Epithelial cell of esophagus (primary cell): ENCODE results near the gene PIP5K1C.

ENCODE experiments used
- DNase-seq: peaks from one replicate; pipeline ENCODE4 v3.0.0; 2010; ENCODE audit warnings: low read depth
- H3K4me3 ChIP-seq: 2 replicates; pipeline ENCODE4 v1.5.1; 2011; ENCODE audit warnings: mild to moderate bottlenecking, low read length, control low read depth
- TF ChIP-seq, protein P1 (sequence below): IDR thresholded peaks from 2 replicates; pipeline ENCODE4 v1.5.1; 2011; ENCODE audit warnings: low read depth, mild to moderate bottlenecking, low read length, control low read depth, inconsistent platforms; ENCODE audit not compliant: insufficient read depth; ENCODE audit errors: missing control alignments

PIP5K1C gene

DNA sequence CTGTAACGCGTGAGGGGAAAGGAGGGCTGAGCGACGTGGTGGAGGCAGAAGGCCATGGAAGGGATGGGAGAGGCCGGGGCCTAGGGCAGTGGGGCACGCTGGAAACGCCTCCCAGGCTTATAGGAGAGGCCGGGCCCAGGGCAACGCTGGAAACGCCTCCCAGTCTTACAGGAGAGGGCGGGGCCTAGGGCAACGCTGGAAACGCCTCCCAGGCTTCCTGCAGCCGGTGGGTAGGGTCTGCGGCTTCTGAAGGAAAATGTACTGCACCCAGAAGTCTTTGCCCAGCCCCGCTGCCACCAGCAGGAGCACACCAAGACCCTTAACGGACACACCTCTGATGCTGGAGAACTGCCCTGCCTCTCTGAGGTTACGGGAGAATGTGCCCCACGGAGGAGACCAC is 82.8 kb downstream of the PIP5K1C start:
- DNase-seq: no peak
- H3K4me3 ChIP-seq: no peak overlapping the region
- TF ChIP-seq, protein P1, sequence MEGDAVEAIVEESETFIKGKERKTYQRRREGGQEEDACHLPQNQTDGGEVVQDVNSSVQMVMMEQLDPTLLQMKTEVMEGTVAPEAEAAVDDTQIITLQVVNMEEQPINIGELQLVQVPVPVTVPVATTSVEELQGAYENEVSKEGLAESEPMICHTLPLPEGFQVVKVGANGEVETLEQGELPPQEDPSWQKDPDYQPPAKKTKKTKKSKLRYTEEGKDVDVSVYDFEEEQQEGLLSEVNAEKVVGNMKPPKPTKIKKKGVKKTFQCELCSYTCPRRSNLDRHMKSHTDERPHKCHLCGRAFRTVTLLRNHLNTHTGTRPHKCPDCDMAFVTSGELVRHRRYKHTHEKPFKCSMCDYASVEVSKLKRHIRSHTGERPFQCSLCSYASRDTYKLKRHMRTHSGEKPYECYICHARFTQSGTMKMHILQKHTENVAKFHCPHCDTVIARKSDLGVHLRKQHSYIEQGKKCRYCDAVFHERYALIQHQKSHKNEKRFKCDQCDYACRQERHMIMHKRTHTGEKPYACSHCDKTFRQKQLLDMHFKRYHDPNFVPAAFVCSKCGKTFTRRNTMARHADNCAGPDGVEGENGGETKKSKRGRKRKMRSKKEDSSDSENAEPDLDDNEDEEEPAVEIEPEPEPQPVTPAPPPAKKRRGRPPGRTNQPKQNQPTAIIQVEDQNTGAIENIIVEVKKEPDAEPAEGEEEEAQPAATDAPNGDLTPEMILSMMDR: no peak

DNA sequence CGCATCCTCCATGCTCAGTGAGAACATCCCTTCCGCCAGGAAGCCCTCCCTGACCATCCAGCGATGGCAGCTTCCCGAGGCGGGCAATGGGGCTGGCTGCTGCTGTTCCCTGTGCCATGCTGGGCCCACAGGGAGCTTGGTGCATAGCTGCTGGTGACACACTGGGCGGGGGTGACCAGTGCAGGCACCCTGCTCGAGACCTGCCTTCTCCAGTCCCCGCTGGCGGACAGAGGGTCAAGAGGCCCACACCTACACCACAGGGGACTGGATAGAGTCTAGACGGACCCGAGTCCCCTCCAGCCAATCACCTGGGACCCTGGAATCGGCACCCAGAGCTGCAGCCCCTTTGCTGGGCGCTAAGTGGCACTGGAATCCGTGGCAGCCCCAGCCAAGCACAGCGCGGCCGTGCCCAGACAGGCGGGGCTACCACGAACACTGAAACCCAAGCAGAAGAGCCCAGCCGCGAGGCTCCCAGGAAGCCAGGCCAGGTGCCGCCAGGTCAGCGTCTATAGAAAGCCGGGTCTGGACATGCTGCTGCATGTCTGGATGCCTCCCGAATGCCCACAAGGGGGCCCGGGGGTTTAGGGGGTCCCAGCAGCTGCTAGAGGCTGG is 84.6 kb downstream of the PIP5K1C start:
- TF ChIP-seq, protein P1: no peak
- no peak overlapping the region for H3K4me3 ChIP-seq
- no peak for DNase-seq

DNA sequence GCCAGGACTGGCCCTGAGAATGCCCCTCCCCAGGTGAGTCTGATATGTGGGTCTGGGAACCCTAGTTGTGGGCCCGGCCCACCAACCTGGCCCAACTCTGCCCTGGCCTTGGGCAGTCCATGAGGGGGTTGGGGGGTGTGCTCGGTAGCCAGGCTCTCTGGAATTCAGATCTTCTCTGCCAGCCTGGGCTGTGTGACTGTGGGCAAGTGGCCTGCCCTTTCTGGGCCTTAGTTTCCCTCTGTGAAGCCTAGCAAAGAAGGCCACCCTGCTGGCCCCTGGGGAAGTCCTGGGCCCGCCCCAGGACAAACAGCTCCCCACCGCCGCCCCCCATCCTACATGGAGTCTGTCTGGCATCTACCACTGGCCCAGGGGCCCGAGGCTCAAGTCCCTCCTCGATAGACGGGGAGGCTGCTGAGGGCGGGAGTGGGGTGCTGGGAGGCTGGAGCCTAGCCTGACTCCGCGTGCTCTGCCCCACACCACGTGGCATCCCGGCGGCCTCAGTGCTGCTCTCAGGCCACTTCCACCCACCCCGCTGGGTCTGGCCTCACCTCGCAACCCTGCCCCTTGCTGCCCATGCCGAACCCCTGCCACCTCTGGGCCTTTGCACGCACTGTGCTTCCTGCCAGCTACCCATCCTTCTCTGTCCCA is 85.3 kb downstream of the PIP5K1C start:
- TF ChIP-seq, protein P1: no peak
- H3K4me3 ChIP-seq: no peak overlapping the region

DNA sequence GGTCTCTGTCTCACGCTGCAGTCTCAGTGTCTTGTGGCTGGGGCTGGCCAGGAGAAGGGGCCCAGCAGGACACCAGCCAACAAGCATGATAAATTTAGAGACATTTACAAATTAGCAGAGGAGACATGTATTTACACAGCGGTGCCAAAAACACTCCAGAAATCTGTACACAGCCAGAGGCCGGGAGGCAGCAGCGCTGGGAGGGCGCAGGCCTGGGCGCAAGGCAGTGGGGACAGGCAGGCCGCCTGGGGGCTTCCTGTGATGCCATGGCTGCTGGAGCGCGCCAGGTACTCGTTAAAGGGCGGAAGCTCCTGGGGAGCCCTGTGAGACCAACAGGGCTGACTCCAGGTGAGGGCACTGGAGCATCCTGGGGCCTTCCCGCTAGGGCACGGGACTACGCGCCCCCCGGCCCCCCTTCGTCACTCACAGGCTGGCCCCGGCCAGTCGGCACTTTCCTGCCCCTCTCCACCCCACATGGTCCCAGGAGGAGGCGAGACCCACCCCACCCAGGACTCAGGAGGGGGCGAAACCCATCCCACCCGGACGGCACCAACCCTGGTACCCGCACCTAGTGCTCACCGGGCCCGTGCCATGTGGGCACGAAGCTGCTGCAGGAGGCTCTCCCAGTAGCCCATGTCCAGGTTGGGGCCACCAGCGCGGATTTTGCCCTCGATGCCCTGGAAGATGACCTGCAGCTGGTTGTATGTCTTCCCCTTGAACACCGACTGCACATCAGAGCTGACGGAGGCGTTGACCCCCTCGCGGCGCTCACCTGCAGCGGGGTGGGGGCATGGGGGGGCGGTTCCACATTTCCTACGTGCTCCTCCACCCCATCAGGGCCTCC is 86.2 kb downstream of the PIP5K1C start:
- TF ChIP-seq, protein P1: no peak
- no peak overlapping the region for H3K4me3 ChIP-seq
- DNase-seq: no peak

More for the DNA sequence above, 85.3 kb downstream of the PIP5K1C start:
- no peak for DNase-seq

DNA sequence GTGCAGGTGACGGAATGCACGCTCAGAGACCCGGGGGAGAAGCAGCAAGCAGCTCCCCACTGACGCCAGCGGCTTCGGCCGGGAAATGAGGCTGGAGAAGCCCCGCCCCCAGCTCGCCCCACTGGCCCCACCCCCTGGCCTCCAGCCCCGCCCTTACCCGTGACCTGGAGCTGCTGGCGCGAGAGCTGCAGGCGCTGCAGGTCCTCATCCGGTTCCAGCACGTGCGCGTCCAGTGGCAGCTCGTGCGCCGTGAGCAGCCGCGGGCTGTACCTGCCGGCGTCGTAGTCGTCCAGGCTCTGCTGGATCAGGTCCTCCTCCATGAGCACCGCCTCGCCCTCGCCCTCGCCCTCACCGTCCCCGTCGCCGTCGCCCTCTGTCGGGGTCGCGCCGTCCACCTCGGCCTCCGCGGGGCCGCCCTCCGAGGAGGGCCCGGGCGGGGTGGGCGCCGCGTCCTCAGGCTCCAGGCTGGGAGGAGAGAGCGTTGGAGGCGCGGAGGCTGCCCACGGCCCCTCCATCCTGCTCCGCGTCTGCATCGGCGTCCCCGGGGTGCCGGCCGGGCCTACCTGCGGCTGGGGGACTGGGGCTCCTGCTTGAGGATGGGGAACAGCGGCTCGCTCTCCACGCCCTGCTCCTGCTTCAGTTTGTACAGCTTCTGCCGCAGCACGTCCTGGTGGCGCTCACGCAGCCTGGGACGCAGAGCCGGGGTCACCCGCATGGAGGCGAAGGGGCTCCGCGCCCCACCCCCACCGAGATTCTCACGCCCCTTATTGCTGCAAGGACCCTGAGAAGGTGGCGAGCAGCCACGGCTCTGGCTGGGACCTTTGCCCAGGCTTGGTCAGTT is 87.1 kb downstream of the PIP5K1C start:
- no peak for DNase-seq
- TF ChIP-seq, protein P1: no peak
- no peak overlapping the region for H3K4me3 ChIP-seq

DNA sequence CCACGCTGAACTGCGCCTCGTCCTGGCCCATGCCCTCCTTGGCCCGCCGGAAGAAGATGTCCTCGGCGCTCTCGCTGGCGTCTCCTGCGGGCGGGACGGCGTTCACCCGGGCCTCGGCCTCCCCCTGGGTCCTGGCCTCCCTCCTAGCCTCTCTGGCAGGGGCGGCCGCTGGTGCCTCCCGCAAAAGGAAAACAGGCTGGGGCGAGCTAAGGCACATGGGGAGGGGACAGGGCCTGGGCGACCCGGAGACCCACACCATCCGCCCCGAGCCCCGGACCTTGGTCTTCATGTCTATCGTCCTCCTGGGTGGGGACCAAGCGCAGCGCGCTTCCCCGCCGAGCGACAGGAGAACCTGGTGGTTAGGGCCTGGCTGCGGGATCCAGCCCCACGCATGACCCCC is 87.9 kb downstream of the PIP5K1C start:
- TF ChIP-seq, protein P1: no peak

More for the DNA sequence above, 87.9 kb downstream of the PIP5K1C start:
- H3K4me3 ChIP-seq: no peak overlapping the region
- DNase-seq: no peak
